HFF-Myc (cell line): ENCODE data around the gene PCDHGA8.
"Not testable (repeated sequence)": the region's sequence is repeated elsewhere in the genome, so short reads cannot be mapped to it uniquely, and the experiment has no call there.

ENCODE experiments used
- DNase-seq: peaks from one replicate; pipeline ENCODE4 v3.0.0-alpha.2; 2011; ENCODE audit warnings: low read depth; ENCODE audit errors: extremely low read depth
- H3K4me3 ChIP-seq: replicated peaks from 2 replicates; pipeline ENCODE4 v1.5.1; 2011; ENCODE audit warnings: low read depth, mild to moderate bottlenecking, control low read depth, low read length
- TF ChIP-seq, protein P1 (sequence below): IDR thresholded peaks from 2 replicates; pipeline ENCODE4 v1.5.1; 2012; ENCODE audit warnings: mild to moderate bottlenecking, low read depth, low read length, control low read depth; ENCODE audit errors: missing control alignments

PCDHGA8 gene

DNA sequence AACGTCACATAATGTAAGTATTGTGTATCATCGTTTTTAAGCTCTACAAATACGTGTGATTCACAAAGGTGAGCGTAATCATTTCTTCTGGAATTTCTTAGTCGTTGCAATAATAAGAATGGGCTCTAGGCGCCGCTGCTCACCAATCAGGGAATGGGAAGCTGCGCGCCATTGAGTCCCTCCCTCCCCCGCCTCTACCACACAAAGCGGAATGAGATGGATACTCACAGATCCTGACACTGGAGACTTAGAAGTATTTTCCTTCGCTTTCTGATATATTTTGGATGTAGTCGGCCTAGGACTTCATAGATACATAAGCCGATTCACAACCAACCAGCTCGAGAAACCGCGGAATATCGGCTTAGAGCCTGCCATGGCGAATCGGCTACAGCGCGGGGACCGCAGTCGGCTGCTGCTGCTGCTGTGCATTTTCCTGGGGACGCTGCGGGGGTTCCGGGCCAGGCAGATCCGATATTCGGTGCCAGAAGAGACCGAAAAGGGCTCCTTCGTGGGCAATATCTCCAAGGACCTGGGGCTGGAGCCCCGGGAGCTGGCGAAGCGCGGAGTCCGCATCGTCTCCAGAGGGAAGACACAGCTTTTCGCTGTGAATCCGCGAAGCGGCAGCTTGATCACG, 28.5 kb downstream of the PCDHGA8 start, which contains the start of gene PCDHGA11:
Gene PCDHGA11 (plus strand): TSS at position 197 of the 634 bp plus-strand sequence. CDS start 177 bp downstream, at position 374.
- no peak for DNase-seq
- TF ChIP-seq, protein P1, sequence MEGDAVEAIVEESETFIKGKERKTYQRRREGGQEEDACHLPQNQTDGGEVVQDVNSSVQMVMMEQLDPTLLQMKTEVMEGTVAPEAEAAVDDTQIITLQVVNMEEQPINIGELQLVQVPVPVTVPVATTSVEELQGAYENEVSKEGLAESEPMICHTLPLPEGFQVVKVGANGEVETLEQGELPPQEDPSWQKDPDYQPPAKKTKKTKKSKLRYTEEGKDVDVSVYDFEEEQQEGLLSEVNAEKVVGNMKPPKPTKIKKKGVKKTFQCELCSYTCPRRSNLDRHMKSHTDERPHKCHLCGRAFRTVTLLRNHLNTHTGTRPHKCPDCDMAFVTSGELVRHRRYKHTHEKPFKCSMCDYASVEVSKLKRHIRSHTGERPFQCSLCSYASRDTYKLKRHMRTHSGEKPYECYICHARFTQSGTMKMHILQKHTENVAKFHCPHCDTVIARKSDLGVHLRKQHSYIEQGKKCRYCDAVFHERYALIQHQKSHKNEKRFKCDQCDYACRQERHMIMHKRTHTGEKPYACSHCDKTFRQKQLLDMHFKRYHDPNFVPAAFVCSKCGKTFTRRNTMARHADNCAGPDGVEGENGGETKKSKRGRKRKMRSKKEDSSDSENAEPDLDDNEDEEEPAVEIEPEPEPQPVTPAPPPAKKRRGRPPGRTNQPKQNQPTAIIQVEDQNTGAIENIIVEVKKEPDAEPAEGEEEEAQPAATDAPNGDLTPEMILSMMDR = peak; percentile 54
- peak within 1 kb of the TSS; percentile 42 for H3K4me3 ChIP-seq

DNA sequence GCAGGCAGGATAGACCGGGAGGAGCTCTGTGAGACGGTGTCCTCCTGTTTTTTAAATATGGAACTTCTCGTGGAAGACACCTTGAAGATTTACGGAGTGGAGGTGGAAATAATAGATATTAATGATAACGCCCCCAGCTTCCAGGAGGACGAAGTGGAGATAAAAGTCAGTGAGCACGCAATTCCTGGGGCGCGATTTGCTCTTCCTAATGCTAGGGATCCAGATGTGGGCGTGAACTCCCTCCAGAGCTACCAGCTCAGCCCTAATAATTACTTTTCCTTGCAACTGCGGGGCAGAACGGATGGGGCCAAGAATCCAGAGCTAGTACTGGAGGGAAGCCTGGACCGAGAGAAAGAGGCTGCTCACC, 29.0 kb downstream of the PCDHGA8 start:
- TF ChIP-seq, protein P1 = no peak
- no peak for DNase-seq
- H3K4me3 ChIP-seq = peak overlapping the region; percentile 42

DNA sequence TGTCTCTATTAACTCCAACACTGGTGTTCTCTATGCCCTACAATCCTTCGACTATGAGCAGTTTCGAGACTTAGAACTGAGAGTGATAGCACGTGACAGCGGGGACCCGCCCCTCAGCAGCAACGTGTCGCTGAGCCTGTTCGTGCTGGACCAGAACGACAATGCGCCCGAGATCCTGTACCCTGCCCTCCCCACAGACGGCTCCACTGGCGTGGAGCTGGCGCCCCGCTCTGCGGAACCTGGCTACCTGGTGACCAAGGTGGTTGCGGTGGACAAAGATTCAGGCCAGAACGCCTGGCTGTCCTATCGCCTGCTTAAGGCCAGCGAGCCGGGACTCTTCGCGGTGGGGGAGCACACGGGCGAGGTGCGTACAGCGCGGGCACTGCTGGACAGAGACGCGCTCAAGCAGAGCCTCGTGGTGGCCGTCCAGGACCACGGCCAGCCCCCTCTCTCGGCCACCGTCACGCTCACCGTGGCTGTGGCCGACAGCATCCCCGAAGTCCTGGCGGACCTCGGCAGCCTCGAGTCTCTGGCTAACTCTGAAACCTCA, 30.4 kb downstream of the PCDHGA8 start:
- H3K4me3 ChIP-seq = no peak overlapping the region
- TF ChIP-seq, protein P1 = no peak
- DNase-seq = no peak

DNA sequence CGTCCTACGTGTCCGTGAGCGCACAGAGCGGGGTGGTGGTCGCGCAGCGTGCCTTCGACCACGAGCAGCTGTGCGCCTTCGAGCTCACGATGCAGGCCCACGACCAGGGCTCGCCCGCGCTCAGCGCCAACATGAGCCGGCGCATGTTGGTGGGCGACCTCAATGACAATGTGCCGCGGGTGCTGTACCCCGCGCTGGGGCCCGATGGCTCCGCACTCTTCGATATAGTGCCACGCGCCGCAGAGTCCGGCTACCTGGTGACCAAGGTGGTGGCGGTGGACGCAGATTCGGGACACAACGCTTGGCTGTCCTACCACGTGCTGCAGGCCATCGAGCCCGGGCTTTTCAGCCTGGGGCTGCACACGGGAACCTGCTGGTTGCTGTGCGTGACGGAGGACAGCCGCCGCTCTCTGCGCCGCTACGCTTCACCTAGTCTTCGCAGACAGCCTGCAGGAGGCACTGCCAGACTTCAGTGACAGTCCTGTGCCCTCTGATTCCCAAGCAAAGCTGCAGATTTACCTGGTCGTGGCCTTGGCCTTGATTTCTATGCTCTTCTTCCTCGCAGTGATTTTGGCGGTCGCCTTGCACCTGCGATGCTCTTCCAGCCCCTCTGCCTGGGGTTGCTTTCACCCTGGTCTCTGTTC, 35.5 kb downstream of the PCDHGA8 start:
- H3K4me3 ChIP-seq = no peak overlapping the region
- no peak for DNase-seq
- TF ChIP-seq, protein P1 = no peak

DNA sequence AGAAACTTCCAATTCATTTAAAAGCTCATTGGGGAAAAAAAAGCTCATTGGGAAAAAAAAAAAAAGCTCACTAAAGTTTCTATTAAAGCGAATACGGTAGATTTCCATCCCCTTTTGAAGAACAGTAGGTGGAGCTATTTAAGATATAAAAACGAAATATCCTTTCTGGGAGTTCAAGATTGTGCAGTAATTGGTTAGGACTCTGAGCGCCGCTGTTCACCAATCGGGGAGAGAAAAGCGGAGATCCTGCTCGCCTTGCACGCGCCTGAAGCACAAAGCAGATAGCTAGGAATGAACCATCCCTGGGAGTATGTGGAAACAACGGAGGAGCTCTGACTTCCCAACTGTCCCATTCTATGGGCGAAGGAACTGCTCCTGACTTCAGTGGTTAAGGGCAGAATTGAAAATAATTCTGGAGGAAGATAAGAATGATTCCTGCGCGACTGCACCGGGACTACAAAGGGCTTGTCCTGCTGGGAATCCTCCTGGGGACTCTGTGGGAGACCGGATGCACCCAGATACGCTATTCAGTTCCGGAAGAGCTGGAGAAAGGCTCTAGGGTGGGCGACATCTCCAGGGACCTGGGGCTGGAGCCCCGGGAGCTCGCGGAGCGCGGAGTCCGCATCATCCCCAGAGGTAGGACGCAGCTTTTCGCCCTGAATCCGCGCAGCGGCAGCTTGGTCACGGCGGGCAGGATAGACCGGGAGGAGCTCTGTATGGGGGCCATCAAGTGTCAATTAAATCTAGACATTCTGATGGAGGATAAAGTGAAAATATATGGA, 38.1 kb downstream of the PCDHGA8 start, which contains the start of gene PCDHGA12:
Gene PCDHGA12 (plus strand): TSS at position 176 of the 782 bp plus-strand sequence. CDS start 253 bp downstream, at position 429.
- H3K4me3 ChIP-seq = peak within 1 kb of the TSS; percentile 26
- TF ChIP-seq, protein P1 = peak; percentile 49
- DNase-seq = peak; percentile 65

DNA sequence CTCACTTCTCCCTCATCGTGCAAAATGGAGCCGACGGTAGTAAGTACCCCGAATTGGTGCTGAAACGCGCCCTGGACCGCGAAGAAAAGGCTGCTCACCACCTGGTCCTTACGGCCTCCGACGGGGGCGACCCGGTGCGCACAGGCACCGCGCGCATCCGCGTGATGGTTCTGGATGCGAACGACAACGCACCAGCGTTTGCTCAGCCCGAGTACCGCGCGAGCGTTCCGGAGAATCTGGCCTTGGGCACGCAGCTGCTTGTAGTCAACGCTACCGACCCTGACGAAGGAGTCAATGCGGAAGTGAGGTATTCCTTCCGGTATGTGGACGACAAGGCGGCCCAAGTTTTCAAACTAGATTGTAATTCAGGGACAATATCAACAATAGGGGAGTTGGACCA, 38.9 kb downstream of the PCDHGA8 start:
- H3K4me3 ChIP-seq = peak overlapping the region; percentile 26
- DNase-seq = no peak
- TF ChIP-seq, protein P1 = no peak

DNA sequence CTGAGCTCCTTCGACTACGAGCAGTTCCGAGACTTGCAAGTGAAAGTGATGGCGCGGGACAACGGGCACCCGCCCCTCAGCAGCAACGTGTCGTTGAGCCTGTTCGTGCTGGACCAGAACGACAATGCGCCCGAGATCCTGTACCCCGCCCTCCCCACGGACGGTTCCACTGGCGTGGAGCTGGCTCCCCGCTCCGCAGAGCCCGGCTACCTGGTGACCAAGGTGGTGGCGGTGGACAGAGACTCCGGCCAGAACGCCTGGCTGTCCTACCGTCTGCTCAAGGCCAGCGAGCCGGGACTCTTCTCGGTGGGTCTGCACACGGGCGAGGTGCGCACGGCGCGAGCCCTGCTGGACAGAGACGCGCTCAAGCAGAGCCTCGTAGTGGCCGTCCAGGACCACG, 39.9 kb downstream of the PCDHGA8 start:
- not testable (repeated sequence) for H3K4me3 ChIP-seq, DNase-seq

DNA sequence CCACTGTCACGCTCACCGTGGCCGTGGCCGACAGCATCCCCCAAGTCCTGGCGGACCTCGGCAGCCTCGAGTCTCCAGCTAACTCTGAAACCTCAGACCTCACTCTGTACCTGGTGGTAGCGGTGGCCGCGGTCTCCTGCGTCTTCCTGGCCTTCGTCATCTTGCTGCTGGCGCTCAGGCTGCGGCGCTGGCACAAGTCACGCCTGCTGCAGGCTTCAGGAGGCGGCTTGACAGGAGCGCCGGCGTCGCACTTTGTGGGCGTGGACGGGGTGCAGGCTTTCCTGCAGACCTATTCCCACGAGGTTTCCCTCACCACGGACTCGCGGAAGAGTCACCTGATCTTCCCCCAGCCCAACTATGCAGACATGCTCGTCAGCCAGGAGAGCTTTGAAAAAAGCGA, 40.3 kb downstream of the PCDHGA8 start:
- DNase-seq, H3K4me3 ChIP-seq: not testable (repeated sequence)
